H1 (cell line): Measurements from ENCODE around the gene PM20D1. TPM values are rescaled to one million over a fixed set of nuclear protein-coding genes. Genes with fewer than 3 reads are reported as not detected.

Source experiments
- CTCF ChIA-PET: fragments of 300-600 bp; sonication (Branson Sonifier 250); formaldehyde crosslinking; loops from one replicate; lab custom pipeline; 2021; ENCODE audit not compliant: partially characterized antibody; lab: Charles Lee
- POLR2A ChIA-PET: fragments of 300-600 bp; sonication (Branson Sonifier 250); formaldehyde crosslinking; loops from one replicate; lab custom pipeline; 2021; ENCODE audit warnings: inconsistent platforms; ENCODE audit not compliant: partially characterized antibody; lab: Charles Lee
- DNase-seq, 2 experiments: peaks; one replicate each; pipeline versions ENCODE4 v3.0.0 to v3.0.0-alpha.2; 2010 to 2022; ENCODE audit warnings: low spot score in 2 of 2, low read depth in 1 of 2, mixed read lengths in 1 of 2
- FAIRE-seq: peaks from 2 replicates; lab custom pipeline; 2011; peaks lifted over from hg19 to GRCh38; lab: Jason Lieb, UNC
- H2AFZ ChIP-seq: 2 replicates; pipeline ENCODE4 v1.8.1; 2012; ENCODE audit warnings: low read length, inconsistent platforms
- H2AK5ac ChIP-seq: 2 replicates; pipeline ENCODE4 v1.6.1; 2013; ENCODE audit warnings: low read depth, low read length
- H2BK120ac ChIP-seq: replicated peaks from 2 replicates; pipeline ENCODE3; 2013; ENCODE audit warnings: low read depth, low read length, inconsistent platforms
- H2BK12ac ChIP-seq: 2 replicates; pipeline ENCODE4 v1.6.1; 2013; ENCODE audit warnings: low read depth, low read length
- H2BK15ac ChIP-seq: 2 replicates; pipeline ENCODE4 v1.6.1; 2013; ENCODE audit warnings: low read length
- H2BK20ac ChIP-seq: 2 replicates; pipeline ENCODE4 v1.6.1; 2013; ENCODE audit warnings: low read length
- H2BK5ac ChIP-seq: 2 replicates; pipeline ENCODE4 v1.6.1; 2013; ENCODE audit warnings: low read depth, low read length
- H3K14ac ChIP-seq: 2 replicates; pipeline ENCODE4 v1.6.1; 2013; ENCODE audit warnings: inconsistent platforms; ENCODE audit not compliant: insufficient read length
- H3K18ac ChIP-seq: 2 replicates; pipeline ENCODE4 v1.6.1; 2013; ENCODE audit warnings: low read length; ENCODE audit errors: extremely low read depth
- H3K23ac ChIP-seq: 2 replicates; pipeline ENCODE4 v1.6.1; 2013; ENCODE audit warnings: inconsistent platforms; ENCODE audit not compliant: insufficient read length
- H3K23me2 ChIP-seq: 2 replicates; pipeline ENCODE4 v1.6.1; 2013; ENCODE audit warnings: low read depth, low read length
- H3K27ac ChIP-seq: 2 replicates; pipeline ENCODE4 v1.6.1; 2011; ENCODE audit warnings: low read depth, low read length, inconsistent platforms
- H3K27me3 ChIP-seq, 4 experiments: replicated peaks in 1 of 4; 1 replicate in 1 of 4; 2 replicates in 3 of 4; pipeline versions ENCODE4 v1.6.1 to v1.8.1; 2011 to 2013; ENCODE audit warnings: low read length in 3 of 4, mild to moderate bottlenecking in 3 of 4, inconsistent platforms in 2 of 4, mixed read lengths in 2 of 4, moderate library complexity in 1 of 4; ENCODE audit not compliant: control insufficient read depth in 3 of 4, insufficient read depth in 3 of 4; ENCODE audit errors: extremely low read depth in 1 of 4
- H3K36me3 ChIP-seq, 4 experiments: 2 replicates each; pipeline versions ENCODE4 v1.6.1 to v1.8.1; 2011 to 2013; ENCODE audit warnings: mild to moderate bottlenecking in 4 of 4, low read length in 3 of 4, moderate library complexity in 2 of 4, control low read depth in 1 of 4, inconsistent platforms in 1 of 4; ENCODE audit not compliant: insufficient read depth in 4 of 4, control insufficient read depth in 2 of 4
- H3K4ac ChIP-seq: replicated peaks from 2 replicates; pipeline ENCODE3; 2013; ENCODE audit warnings: low read length, low read depth, mixed read lengths, inconsistent platforms; ENCODE audit not compliant: insufficient read length
- H3K4me1 ChIP-seq, 4 experiments: replicated peaks in 1 of 4; 1 replicate in 1 of 4; 2 replicates in 3 of 4; pipeline versions ENCODE4 v1.6.1 to v1.8.1; 2011 to 2013; ENCODE audit warnings: low read length in 3 of 4, inconsistent platforms in 2 of 4, mixed read lengths in 1 of 4; ENCODE audit not compliant: insufficient read depth in 4 of 4, control insufficient read depth in 3 of 4
- H3K4me2 ChIP-seq, 2 experiments: 2 replicates each; pipeline versions ENCODE4 v1.6.1 to v1.8.1; 2011 to 2013; ENCODE audit warnings: low read depth in 2 of 2, low read length in 2 of 2, control low read depth in 1 of 2, inconsistent platforms in 1 of 2, mild to moderate bottlenecking in 1 of 2; ENCODE audit not compliant: insufficient read depth in 1 of 2
- H3K4me3 ChIP-seq, 4 experiments: fragments of 200-600, 300-600 bp in 1 of 4; sonication (generic), shearing (Covaris generic), sonication (Bioruptor Twin) in 1 of 4; 2 replicates each; pipeline versions ENCODE4 v1.5.1 to v1.8.1; 2011 to 2016; ENCODE audit warnings: low read length in 4 of 4, low read depth in 3 of 4, control low read depth in 2 of 4, inconsistent platforms in 2 of 4, mild to moderate bottlenecking in 2 of 4, mixed read lengths in 1 of 4, moderate library complexity in 1 of 4; ENCODE audit not compliant: insufficient read depth in 2 of 4; ENCODE audit errors: extremely low read depth in 1 of 4
- H3K56ac ChIP-seq: replicated peaks from 2 replicates; pipeline ENCODE3; 2013; ENCODE audit warnings: low read depth, mild to moderate bottlenecking, mixed read lengths, low read length, inconsistent platforms; ENCODE audit not compliant: insufficient read length
- H3K79me1 ChIP-seq: 2 replicates; pipeline ENCODE4 v1.6.1; 2013; ENCODE audit warnings: low read depth, low read length, control low read depth
- H3K79me2 ChIP-seq, 2 experiments: 2 replicates each; pipeline versions ENCODE4 v1.6.1 to v1.8.1; 2012 to 2013; ENCODE audit warnings: low read length in 2 of 2, mild to moderate bottlenecking in 2 of 2, inconsistent platforms in 1 of 2; ENCODE audit not compliant: insufficient read depth in 2 of 2, control insufficient read depth in 1 of 2
- H3K9ac ChIP-seq, 4 experiments: replicated peaks in 1 of 4; 1 replicate in 1 of 4; 2 replicates in 3 of 4; pipeline versions ENCODE4 v1.6.1 to v1.8.1; 2011 to 2013; ENCODE audit warnings: low read depth in 3 of 4, low read length in 3 of 4, control low read depth in 2 of 4, mild to moderate bottlenecking in 2 of 4, moderate library complexity in 2 of 4, inconsistent platforms in 1 of 4; ENCODE audit errors: extremely low read depth in 1 of 4
- H3K9me3 ChIP-seq, 2 experiments: 2 replicates each; pipeline versions ENCODE4 v1.6.1 to v1.8.1; 2012 to 2013; ENCODE audit warnings: mild to moderate bottlenecking in 2 of 2, moderate library complexity in 2 of 2, control low read depth in 1 of 2, inconsistent platforms in 1 of 2, low read depth in 1 of 2, low read length in 1 of 2, mixed read lengths in 1 of 2; ENCODE audit not compliant: insufficient read depth in 2 of 2
- H4K20me1 ChIP-seq, 2 experiments: replicated peaks in 1 of 2; 2 replicates each; pipeline versions ENCODE3 to v1.8.1; 2011 to 2013; ENCODE audit warnings: inconsistent platforms in 2 of 2, low read length in 2 of 2, mild to moderate bottlenecking in 1 of 2; ENCODE audit not compliant: insufficient read depth in 2 of 2, control insufficient read depth in 1 of 2
- H4K5ac ChIP-seq: 2 replicates; pipeline ENCODE4 v1.6.1; 2013; ENCODE audit warnings: low read length, low read depth, mixed read lengths, inconsistent platforms; ENCODE audit not compliant: insufficient read length
- H4K8ac ChIP-seq: 2 replicates; pipeline ENCODE4 v1.8.0; 2013; ENCODE audit warnings: mild to moderate bottlenecking, moderate library complexity, low read length, inconsistent platforms; ENCODE audit not compliant: insufficient read depth; ENCODE audit errors: extremely low read depth
- H4K91ac ChIP-seq: replicated peaks from 2 replicates; pipeline ENCODE3; 2013; ENCODE audit warnings: low read length, mixed read lengths, inconsistent platforms; ENCODE audit not compliant: insufficient read length
- CBX5 ChIP-seq: fragments of 300-800, 300-1000 bp; sonication (generic); IDR thresholded peaks from 2 replicates; pipeline ENCODE4 v1.7.1; 2016; ENCODE audit warnings: antibody characterized with exemption, low read length, low read depth
- GTF2F1 ChIP-seq: IDR thresholded peaks from 2 replicates; pipeline ENCODE4 v1.6.1; 2012; ENCODE audit warnings: low read depth, low read length, improper control_type of control experiment, borderline replicate concordance
- RNF2 ChIP-seq: fragments of 200-900, 300-1000 bp; sonication (generic); IDR thresholded peaks from 2 replicates; pipeline ENCODE4 v1.7.1; 2016; ENCODE audit warnings: borderline replicate concordance, low read depth, mild to moderate bottlenecking, antibody characterized with exemption, low read length; ENCODE audit not compliant: poor library complexity, severe bottlenecking; ENCODE audit errors: missing control alignments
- WGBS, 2 experiments: shearing (Covaris generic) in 1 of 2; methylation state at CpG; one replicate each; pipeline versions ENCODE4 v1.1.6 to v1.1.7; 2013 to 2015; ENCODE audit warnings: low lambda C conversion rate in 2 of 2, mixed read lengths in 2 of 2, inconsistent platforms in 1 of 2, low coverage in 1 of 2, missing lambda C conversion rate in 1 of 2; ENCODE audit not compliant: insufficient replicate concordance in 2 of 2, insufficient coverage in 1 of 2, insufficient read length in 1 of 2; ENCODE audit errors: extremely low coverage in 1 of 2, missing lambda C conversion rate in 1 of 2; 5-methylcytosine and 5-hydroxymethylcytosine counted together
- polyA plus RNA-seq, 7 experiments: library from polyadenylated mRNA; depleted of rRNA in 3 of 7; stranded (reverse) in 5 of 7; unstranded in 2 of 7; fragments of >200 nt in 5 of 7; fragments of 200-250 nt in 2 of 7; gene quantifications; 1 replicate in 5 of 7; 2 replicates in 1 of 7; 4 replicates in 1 of 7; pipeline versions ENCODE4 v1.2.1 to v1.2.3, GENCODE V29; 2011 to 2013; ENCODE audit warnings: missing spikeins in 2 of 7, mixed read lengths in 2 of 7
- total RNA-seq: library from RNA; stranded (reverse); fragmentation: NEBNext Ultra II Directional; extraction: Animal tissue kit (Norgen Biotek cat#: 25700); gene quantifications from 2 replicates; pipeline ENCODE4 v1.2.1, GENCODE V29; 2021

The PM20D1 gene
- total and polyA plus RNA-seq, 2 of the 8 experiments (the other 6 are each of a cell fraction or from before 2014, with no cell fraction given) = 0.05 TPM; not detected in 1

DNA sequence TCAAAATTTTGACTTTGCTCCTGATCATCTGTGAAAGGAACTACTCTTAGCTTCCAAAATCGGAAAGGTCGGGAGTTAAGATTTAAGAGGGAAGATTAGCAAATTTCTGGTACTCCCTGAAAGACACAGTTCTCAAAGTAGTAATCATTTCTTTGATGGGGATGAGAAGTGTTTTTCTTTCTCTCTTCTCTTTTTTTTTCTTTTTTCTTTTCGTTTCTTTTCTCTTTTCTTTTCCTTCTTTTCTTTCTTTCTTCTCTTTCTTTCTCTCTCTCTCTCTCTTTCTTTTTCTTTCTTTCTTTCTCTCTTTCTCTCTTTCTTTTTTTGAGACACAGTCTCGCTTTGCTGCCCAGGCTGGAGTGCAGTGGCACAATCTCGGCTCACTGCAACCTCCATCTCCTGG, 69.6 kb downstream of the PM20D1 start:
- Histone ChIP-seq H2BK20ac (no peak overlapping the region), H3K79me2 (no peaks in the 10 kb centered on the region), H2BK15ac (no peak overlapping the region), H4K8ac (no peak overlapping the region), H3K18ac (no peak overlapping the region), H3K4me2 (no peak overlapping the region), H3K4me1 (no peaks in the 10 kb centered on the region), H3K36me3 (no peaks in the 10 kb centered on the region), H3K23me2 (no peaks in the 10 kb centered on the region), H4K91ac (no peak overlapping the region), H3K9me3 (no peaks in the 10 kb centered on the region), H3K56ac (no peak overlapping the region), H4K5ac (no peak overlapping the region), H2BK120ac (no peak overlapping the region), H3K23ac (no peak overlapping the region), H3K4me3 (no peak overlapping the region), H2BK5ac (no peak overlapping the region), H3K27me3 (peaks cover 0 to 3% (median 0%) of the 10 kb centered on the region in 4 experiments; a peak in 2 of 7 replicates), H2AFZ (no peak overlapping the region; the same call in 1 of the 2 replicates), H3K27ac (no peak overlapping the region), H3K4ac (no peak overlapping the region), H4K20me1 (no peaks in the 10 kb centered on the region), H2AK5ac (no peak overlapping the region), H3K9ac (no peak overlapping the region), H3K79me1 (no peaks in the 10 kb centered on the region), H2BK12ac (no peak overlapping the region), H3K14ac (no peak overlapping the region)
- no peak for DNase-seq
- WGBS, 2 experiments = 85% methylated on average over 5 of the region's 5 CpGs; no CpG with 5 or more reads in 1 of the 2 experiments
- no peak for FAIRE-seq
- TF ChIP-seq RNF2 = no peak
- no peak for TF ChIP-seq GTF2F1
- TF ChIP-seq CBX5 = no peak
- ChIA-PET POLR2A (no interaction called here), CTCF (interaction anchor here (1.4 kb wide), 1 partner anchor 11 kb away, joined by 4 read pairs; no protein-coding TSS in a partner anchor)

Other genes starting within 250 kb of the PM20D1 start
- 23.3 and 26.3 TPM in 2 replicates for gene ELK4, start 218.1 kb downstream of the PM20D1 start, total RNA-seq
- 2.5 and 2.9 TPM in 2 replicates for gene ELK4, start 218.1 kb downstream of the PM20D1 start, polyA plus RNA-seq (2011; rRNA removed)
- 12.5 and 13.0 TPM in 2 replicates for gene SLC45A3, start 169.6 kb downstream of the PM20D1 start, total RNA-seq
- gene SLC45A3, start 169.6 kb downstream of the PM20D1 start, polyA plus RNA-seq (2011; rRNA removed) = 14.3 and 19.7 TPM in 2 replicates
- 461 and 492 TPM in 2 replicates for gene NUCKS1, start 100.0 kb downstream of the PM20D1 start, total RNA-seq
- 76.7 and 126 TPM in 2 replicates for gene NUCKS1, start 100.0 kb downstream of the PM20D1 start, polyA plus RNA-seq (2011; rRNA removed)
- gene RAB29, start 74.7 kb downstream of the PM20D1 start, total RNA-seq = 16.4 and 17.3 TPM in 2 replicates
- 9.7 and 10.1 TPM in 2 replicates for gene RAB29, start 74.7 kb downstream of the PM20D1 start, polyA plus RNA-seq (2011; rRNA removed)
- gene SLC41A1, start 36.9 kb downstream of the PM20D1 start, total RNA-seq = 42.3 and 43.2 TPM in 2 replicates
- gene SLC41A1, start 36.9 kb downstream of the PM20D1 start, polyA plus RNA-seq (2011; rRNA removed) = 34.1 and 41.2 TPM in 2 replicates
- not detected in 2 replicates for gene SLC26A9, start 93.3 kb upstream of the PM20D1 start, total RNA-seq
- 0.03 TPM in 1 of 2 replicates, not detected in the other for gene SLC26A9, start 93.3 kb upstream of the PM20D1 start, polyA plus RNA-seq (2011; rRNA removed)
- gene RAB7B, start 153.3 kb upstream of the PM20D1 start, total RNA-seq = not detected in 2 replicates
- gene RAB7B, start 153.3 kb upstream of the PM20D1 start, polyA plus RNA-seq (2011; rRNA removed) = 0.05 and 0.06 TPM in 2 replicates
- not detected in 2 replicates for gene CTSE, start 173.8 kb upstream of the PM20D1 start, total RNA-seq
- 0.03 TPM in 1 of 2 replicates, not detected in the other for gene CTSE, start 173.8 kb upstream of the PM20D1 start, polyA plus RNA-seq (2011; rRNA removed)
- not detected in 2 replicates for gene RHEX, start 203.0 kb upstream of the PM20D1 start, total RNA-seq
- not detected in 2 replicates for gene RHEX, start 203.0 kb upstream of the PM20D1 start, polyA plus RNA-seq (2011; rRNA removed)